K562 (cell line): ENCODE data around the gene AFF1. TPM values are rescaled to one million over a fixed set of nuclear protein-coding genes. Genes with fewer than 3 reads are reported as not detected.
A peak's percentile ranks its signal among the peaks of the same experiment; 100 is the strongest.

ENCODE experiments used
- ATAC-seq: fragments of 200-7000 bp; cut with Tn5 transposase; 3 replicates; pipeline ENCODE4 v1.9.1; 2020; ENCODE audit warnings: moderate library complexity
- BruUV-seq: library from RNA; stranded (reverse); fragments of 400-500 nt; replicated peaks from 2 replicates; lab custom pipeline; 2021; lab: Mats Ljungman, UMichigan
- CTCF ChIA-PET: fragments of 300-600 bp; formaldehyde crosslinking; extraction: SDS; loops from one replicate; lab custom pipeline; 2021; ENCODE audit warnings: low intra/inter-chr PET ratio; lab: Yijun Ruan, JAX
- POLR2A ChIA-PET: fragments of 300-600, 350-650 bp; sonication (Branson Sonifier 250); formaldehyde crosslinking; extraction: SDS; loops from one replicate; lab custom pipeline; 2021; ENCODE audit warnings: antibody characterized with exemption, inconsistent platforms; lab: Yijun Ruan, JAX
- DNase-seq, 4 experiments: peaks; one replicate each; pipeline versions ENCODE4 v3.0.0 to v3.0.0-alpha.2; 2011 to 2018; ENCODE audit warnings: low spot score in 3 of 4, mixed read lengths in 3 of 4; ENCODE audit errors: extremely low read depth in 1 of 4
- FAIRE-seq: peaks from 2 replicates; lab custom pipeline; 2011; peaks lifted over from hg19 to GRCh38; lab: Jason Lieb, UNC
- H2AFZ ChIP-seq: 2 replicates; pipeline ENCODE4 v1.6.0; 2011; ENCODE audit warnings: low read depth, low read length, control low read depth, inconsistent platforms
- H3K27ac ChIP-seq: fragments of 200-600 bp; 3 replicates; pipeline ENCODE4 v1.8.0; 2011; ENCODE audit warnings: low read depth, mild to moderate bottlenecking, control low read depth, inconsistent platforms, low read length, moderate library complexity, mixed read lengths; ENCODE audit errors: extremely low read depth
- H3K27me3 ChIP-seq, 2 experiments: fragments of 300-600 bp in 1 of 2; 2 replicates in 1 of 2; 3 replicates in 1 of 2; pipeline versions ENCODE4 v1.6.0 to v1.8.0; 2011; ENCODE audit warnings: inconsistent platforms in 2 of 2, low read length in 2 of 2, mild to moderate bottlenecking in 1 of 2, mixed read lengths in 1 of 2, moderate library complexity in 1 of 2; ENCODE audit not compliant: control insufficient read depth in 2 of 2, insufficient read depth in 2 of 2
- H3K36me3 ChIP-seq: fragments of 300-600 bp; 3 replicates; pipeline ENCODE4 v1.8.0; 2011; ENCODE audit warnings: mild to moderate bottlenecking, low read length, inconsistent platforms; ENCODE audit not compliant: control insufficient read depth, insufficient read depth
- H3K4me1 ChIP-seq, 2 experiments: fragments of 200-600 bp in 1 of 2; replicated peaks in 1 of 2; 2 replicates in 1 of 2; 3 replicates in 1 of 2; pipeline versions ENCODE4 v1.5.1 to v1.8.0; 2011; ENCODE audit warnings: inconsistent platforms in 2 of 2, low read length in 2 of 2, mild to moderate bottlenecking in 1 of 2, mixed read lengths in 1 of 2, moderate library complexity in 1 of 2; ENCODE audit not compliant: control insufficient read depth in 2 of 2, insufficient read depth in 2 of 2
- H3K4me2 ChIP-seq: 2 replicates; pipeline ENCODE4 v1.6.1; 2011; ENCODE audit warnings: low read length, control low read depth, inconsistent platforms, mixed read lengths; ENCODE audit not compliant: insufficient read depth
- H3K4me3 ChIP-seq: fragments of 200-600 bp; sonication (generic), shearing (Covaris generic); 2 replicates; pipeline ENCODE4 v1.5.1; 2016; ENCODE audit warnings: control low read depth, inconsistent platforms
- H3K79me2 ChIP-seq: fragments of 200-600 bp; 3 replicates; pipeline ENCODE4 v1.8.0; 2011; ENCODE audit warnings: low read length, inconsistent platforms; ENCODE audit not compliant: control insufficient read depth, insufficient read depth
- H3K9ac ChIP-seq, 2 experiments: 2 replicates each; pipeline versions ENCODE4 v1.6.0 to v1.6.1; 2011; ENCODE audit warnings: low read depth in 2 of 2, low read length in 2 of 2, control low read depth in 1 of 2, inconsistent platforms in 1 of 2, mild to moderate bottlenecking in 1 of 2, mixed read lengths in 1 of 2; ENCODE audit not compliant: insufficient read depth in 1 of 2
- H3K9me1 ChIP-seq: one replicate; pipeline ENCODE4 v1.6.0; 2011; ENCODE audit warnings: inconsistent platforms, mild to moderate bottlenecking, low read length, moderate library complexity; ENCODE audit not compliant: control insufficient read depth, insufficient read depth
- H3K9me3 ChIP-seq: replicated peaks from 2 replicates; pipeline ENCODE4 v1.5.1; 2011; ENCODE audit warnings: low read depth, low read length, inconsistent platforms; ENCODE audit not compliant: control insufficient read depth, insufficient read depth
- H4K20me1 ChIP-seq: replicated peaks from 2 replicates; pipeline ENCODE4 v1.6.1; 2011; ENCODE audit warnings: low read length, inconsistent platforms, mixed read lengths; ENCODE audit not compliant: control insufficient read depth, insufficient read depth
- BHLHE40 ChIP-seq: IDR thresholded peaks from 2 replicates; pipeline ENCODE4 v1.6.1; 2011; ENCODE audit warnings: low read length, improper control_type of control experiment
- CHCHD3 ChIP-seq: fragments of 250-450 bp; sonication (Bioruptor Pico); IDR thresholded peaks from 2 replicates; pipeline ENCODE4 v2.1.2; 2022; ENCODE audit warnings: mild to moderate bottlenecking
- EP300 ChIP-seq: IDR thresholded peaks from 2 replicates; pipeline ENCODE4 v1.6.1; 2012; ENCODE audit warnings: low read length, improper control_type of control experiment
- HMBOX1 ChIP-seq: sonication (generic); IDR thresholded peaks from 2 replicates; pipeline ENCODE4 v1.6.1; 2016
- MEF2A ChIP-seq: IDR thresholded peaks from 2 replicates; pipeline ENCODE4 v1.6.1; 2011; ENCODE audit warnings: low read depth, mild to moderate bottlenecking, low read length, moderate library complexity; ENCODE audit not compliant: control insufficient read depth
- MTA2 ChIP-seq: fragments of 450-650 bp; IDR thresholded peaks from 2 replicates; pipeline ENCODE4 v1.6.1; 2016; ENCODE audit warnings: low read depth
- NFE2L1 ChIP-seq: fragments of 450-650 bp; IDR thresholded peaks from 2 replicates; pipeline ENCODE4 v1.6.1; 2016; ENCODE audit warnings: missing genetic modification characterization, low read depth, mild to moderate bottlenecking, missing compliant biosample characterization, moderate library complexity, borderline replicate concordance
- RCOR1 ChIP-seq, 2 experiments: IDR thresholded peaks; 2 replicates each; pipeline ENCODE4 v1.6.1; 2012; ENCODE audit warnings: low read depth in 2 of 2, low read length in 2 of 2, borderline replicate concordance in 1 of 2, improper control_type of control experiment in 1 of 2
- TCF3 ChIP-seq: sonication (generic); formaldehyde crosslinking; IDR thresholded peaks from 2 replicates; pipeline ENCODE4 v1.4.0; 2020; ENCODE audit warnings: mild to moderate bottlenecking, missing genetic modification reagents
- ZNF121 ChIP-seq: sonication (generic); formaldehyde crosslinking; conservative IDR thresholded peaks from 2 replicates; pipeline ENCODE4 v1.8.0; 2022; ENCODE audit warnings: missing genetic modification reagents
- ZNF146 ChIP-seq: IDR thresholded peaks from one replicate; pipeline ENCODE4 v1.6.1; 2018; ENCODE audit warnings: missing compliant biosample characterization; ENCODE audit not compliant: unreplicated experiment
- ZNF644 ChIP-seq: fragments of 200-800 bp; sonication (Bioruptor generic); IDR thresholded peaks from 2 replicates; pipeline ENCODE4 v1.6.1; 2016; ENCODE audit warnings: low read depth, missing genetic modification characterization, missing compliant biosample characterization
- ZNF740 ChIP-seq, 3 experiments: fragments of 200-800 bp in 1 of 3; sonication (Bioruptor generic) in 1 of 3; sonication (generic) in 1 of 3; formaldehyde crosslinking in 1 of 3; IDR thresholded peaks; 2 replicates each; pipeline versions ENCODE4 v1.6.1 to v1.8.0; 2016 to 2022; ENCODE audit warnings: mild to moderate bottlenecking in 2 of 3, missing compliant biosample characterization in 2 of 3, missing genetic modification characterization in 2 of 3, missing genetic modification reagents in 1 of 3
- WGBS: fragments of 100-300 bp; shearing (Covaris generic); methylation state at CpG from one replicate; pipeline ENCODE4 v1.1.6; 2016; ENCODE audit warnings: low coverage, mixed read lengths; ENCODE audit not compliant: insufficient coverage; ENCODE audit errors: missing lambda C conversion rate; 5-methylcytosine and 5-hydroxymethylcytosine counted together
- in situ Hi-C: fragments of 300-500 bp; cut with MboI; formaldehyde crosslinking; loops from 4 replicates; pipeline ENCODE4 v1.15.0; 2018; ENCODE audit warnings: inconsistent platforms, mixed read lengths
- intact Hi-C: fragments of 100-400 bp; cut with micrococcal nuclease; formaldehyde crosslinking; loops from 2 replicates; pipeline ENCODE4 v1.14.2; 2022
- polyA plus RNA-seq, 8 experiments: library from polyadenylated mRNA; depleted of rRNA in 4 of 8; stranded (reverse) in 5 of 8; unstranded in 3 of 8; fragments of >200 nt; fragmentation: Nextera tagmentation in 2 of 8; fragmentation: Illumina TruSeq in 1 of 8; extraction: Ambion mirVana in 2 of 8; extraction: Trizol in 1 of 8; gene quantifications; 2 replicates each; pipeline versions ENCODE4 v1.2.1 to v1.2.3, GENCODE V29; 2011 to 2014; ENCODE audit warnings: inconsistent platforms in 1 of 8, missing spikeins in 1 of 8
- total RNA-seq, 7 experiments: library from RNA; depleted of rRNA in 6 of 7; stranded (reverse); fragments of >200 nt in 6 of 7; fragmentation: Illumina TruSeq in 2 of 7; extraction: Trizol in 2 of 7; gene quantifications; 2 replicates each; pipeline versions ENCODE4 v1.2.1 to v1.2.3, GENCODE V29; 2011 to 2021; ENCODE audit warnings: low replicate concordance in 1 of 7
- TF ChIP-seq, protein P1 (sequence below): fragments of 450-650 bp; IDR thresholded peaks from 2 replicates; pipeline ENCODE4 v1.6.1; 2016; ENCODE audit warnings: mild to moderate bottlenecking
- TF ChIP-seq, protein P2 (sequence below): fragments of 250-450 bp; sonication (Bioruptor Pico); IDR thresholded peaks from 2 replicates; pipeline ENCODE4 v1.8.0; 2022; ENCODE audit warnings: moderate library complexity, mild to moderate bottlenecking, inconsistent platforms

Gene AFF1
- total and polyA plus RNA-seq, 9 of the 15 experiments (the other 6 are each of a cell fraction or from before 2014, with no cell fraction given), result 4.1 to 47.5 (median 17.2) TPM

- Histone ChIP-seq H3K79me2 (peaks cover 91% of the 10 kb centered on the region), H3K4me3 (no peak overlapping the region), H3K9me3 (no peaks in the 10 kb centered on the region), H3K4me1 (peaks cover 18 to 58% of the 10 kb centered on the region in 2 experiments), H3K9me1 (no peaks in the 10 kb centered on the region), H3K27me3 (no peaks in the 10 kb centered on the region), H3K9ac (peak overlapping the region; percentile 36 to 46; a peak in 3 of 4 replicates), H3K36me3 (peaks cover 33% of the 10 kb centered on the region), H3K27ac (peak overlapping the region; percentile 73), H3K4me2 (peak overlapping the region; percentile 65), H2AFZ (no peak overlapping the region; the same call in 1 of the 2 replicates), H4K20me1 (peaks cover 6% of the 10 kb centered on the region)
- DNase-seq, result peak; percentile 58 to 85 (median 65)
- peak; percentile 79 for FAIRE-seq
- ChIA-PET CTCF (no interaction called here), POLR2A (interaction anchor here (0.6 to 2.7 kb wide), 9 partner anchors 9 to 558 kb away, joined by 3 to 14 read pairs (median 4); no protein-coding TSS in a partner anchor)
- intact Hi-C loops, result loop anchor here (1.0 to 5.0 kb wide), 3 partner anchors 47 to 132 kb away; partner anchors contain the start of gene AFF1
- in situ Hi-C loops, result no loop called here
- peak; percentile 69 for ATAC-seq
- 5% methylated on average over 10 of the region's 10 CpGs for WGBS
- no TSS peak for BruUV-seq
- peak; percentile 93 for TF ChIP-seq TCF3 (CRISPR knock-in tag)
- 0 out of 2 replicates have a peak, but pooled peaks have one; percentile 17 for TF ChIP-seq ZNF644
- peak; percentile 55; the same call in 1 of the 2 replicates for TF ChIP-seq MEF2A
- peak; percentile 75 for TF ChIP-seq MTA2
- TF ChIP-seq EP300, result peak; percentile 86
- no peak for TF ChIP-seq ZNF146 (CRISPR knock-in tag)
- TF ChIP-seq ZNF740 (CRISPR knock-in tag; IDR thresholded peaks at IDR 0.05), result no peak
- no peak for TF ChIP-seq ZNF740 (tag; IDR thresholded peaks at IDR 0.05)
- TF ChIP-seq, protein P1, sequence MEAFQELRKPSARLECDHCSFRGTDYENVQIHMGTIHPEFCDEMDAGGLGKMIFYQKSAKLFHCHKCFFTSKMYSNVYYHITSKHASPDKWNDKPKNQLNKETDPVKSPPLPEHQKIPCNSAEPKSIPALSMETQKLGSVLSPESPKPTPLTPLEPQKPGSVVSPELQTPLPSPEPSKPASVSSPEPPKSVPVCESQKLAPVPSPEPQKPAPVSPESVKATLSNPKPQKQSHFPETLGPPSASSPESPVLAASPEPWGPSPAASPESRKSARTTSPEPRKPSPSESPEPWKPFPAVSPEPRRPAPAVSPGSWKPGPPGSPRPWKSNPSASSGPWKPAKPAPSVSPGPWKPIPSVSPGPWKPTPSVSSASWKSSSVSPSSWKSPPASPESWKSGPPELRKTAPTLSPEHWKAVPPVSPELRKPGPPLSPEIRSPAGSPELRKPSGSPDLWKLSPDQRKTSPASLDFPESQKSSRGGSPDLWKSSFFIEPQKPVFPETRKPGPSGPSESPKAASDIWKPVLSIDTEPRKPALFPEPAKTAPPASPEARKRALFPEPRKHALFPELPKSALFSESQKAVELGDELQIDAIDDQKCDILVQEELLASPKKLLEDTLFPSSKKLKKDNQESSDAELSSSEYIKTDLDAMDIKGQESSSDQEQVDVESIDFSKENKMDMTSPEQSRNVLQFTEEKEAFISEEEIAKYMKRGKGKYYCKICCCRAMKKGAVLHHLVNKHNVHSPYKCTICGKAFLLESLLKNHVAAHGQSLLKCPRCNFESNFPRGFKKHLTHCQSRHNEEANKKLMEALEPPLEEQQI, result 0 out of 2 replicates have a peak, but pooled peaks have one; percentile 33
- peak in 1 of 2 experiments; percentile 81; a peak in 2 of 4 replicates for TF ChIP-seq RCOR1 (IDR thresholded peaks at IDR 0.05; ENCODE audit: borderline replicate concordance in 1 of 2, low read depth in 2 of 2, low read length in 2 of 2)
- peak; percentile 38; the same call in 1 of the 2 replicates for TF ChIP-seq BHLHE40
- TF ChIP-seq HMBOX1, result peak; percentile 58; the same call in 1 of the 2 replicates
- no peak for TF ChIP-seq ZNF121 (CRISPR knock-in tag)
- TF ChIP-seq, protein P2, sequence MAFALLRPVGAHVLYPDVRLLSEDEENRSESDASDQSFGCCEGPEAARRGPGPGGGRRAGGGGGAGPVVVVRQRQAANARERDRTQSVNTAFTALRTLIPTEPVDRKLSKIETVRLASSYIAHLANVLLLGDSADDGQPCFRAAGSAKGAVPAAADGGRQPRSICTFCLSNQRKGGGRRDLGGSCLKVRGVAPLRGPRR (CRISPR knock-in tag), result no peak
- no peak for TF ChIP-seq CHCHD3 (CRISPR knock-in tag)
- no peak for TF ChIP-seq NFE2L1 (tag)
These were observed 119.3 kb downstream of the AFF1 start for GRCh38 chr4:87053802-87054767.
